Uterus (tissue), 4 donors: ENCODE results near the gene PRKCE. TPM values are rescaled to one million over a fixed set of nuclear protein-coding genes. Genes with fewer than 3 reads are reported as not detected.

Source experiments
- DNase-seq, 2 donors: peaks; one replicate each; pipeline ENCODE4 v3.0.0-alpha.2; 2019 to 2020
- H3K27ac ChIP-seq, 2 donors: fragments of 200-600 bp; sonication (generic); 1 replicate in 1 of 2; 2 replicates in 1 of 2; pipeline ENCODE4 v1.5.1; 2016 to 2018
- H3K27me3 ChIP-seq, 2 donors: fragments of 200-600 bp; sonication (generic); one replicate each; pipeline ENCODE4 v1.5.1; 2018 to 2019; ENCODE audit warnings: control low read depth in 1 of 2
- H3K36me3 ChIP-seq, 2 donors: fragments of 200-600 bp; sonication (generic); one replicate each; pipeline ENCODE4 v1.5.1; 2019; ENCODE audit warnings: control low read depth in 1 of 2
- H3K4me1 ChIP-seq, 2 donors: fragments of 200-600 bp; sonication (generic); one replicate each; pipeline ENCODE4 v1.5.1; 2018 to 2019; ENCODE audit warnings: control low read depth in 1 of 2
- H3K4me3 ChIP-seq, 2 donors: fragments of 200-600 bp; sonication (generic); 1 replicate in 1 of 2; 2 replicates in 1 of 2; pipeline ENCODE4 v1.5.1; 2018 to 2019; ENCODE audit warnings: mild to moderate bottlenecking in 1 of 2
- H3K9me3 ChIP-seq, 2 donors: fragments of 200-600 bp; sonication (generic); one replicate each; pipeline ENCODE4 v1.5.1; 2019; ENCODE audit warnings: control low read depth in 1 of 2
- CTCF ChIP-seq, 4 experiments: fragments of 200-600 bp in 2 of 4; fragments of 450-650 bp in 2 of 4; sonication (generic) in 2 of 4; IDR thresholded peaks; one replicate each; pipeline ENCODE4 v1.5.1; 2016 to 2019; ENCODE audit warnings: antibody characterized with exemption in 4 of 4, mild to moderate bottlenecking in 2 of 4, moderate library complexity in 1 of 4
- POLR2A ChIP-seq, 2 donors: fragments of 450-650 bp; IDR thresholded peaks; one replicate each; pipeline ENCODE4 v1.6.1; 2016; ENCODE audit warnings: antibody characterized with exemption in 2 of 2, mild to moderate bottlenecking in 1 of 2, moderate library complexity in 1 of 2
- intact Hi-C: fragments of 100-400 bp; cut with DNase I; formaldehyde crosslinking; loops from one replicate; pipeline ENCODE4 v1.15.1; 2023; ENCODE audit warnings: low total_unique reads
- total RNA-seq, 4 donors: library from RNA; depleted of rRNA in 3 of 4; stranded (reverse); fragments of >200 nt in 3 of 4; gene quantifications; one replicate each; pipeline versions ENCODE4 v1.1.0 to v1.2.4, GENCODE V29; 2014 to 2023
- donor health status: DM: yes; HTN: yes; CAD: no.

Gene PRKCE
- total RNA-seq, 4 donors from 2014 or later, result 3.8 to 47.6 (median 14.2) TPM

GRCh38 chr2:45789961-45790723, 138.7 kb downstream of the PRKCE start:
- Histone ChIP-seq H3K4me1 (peaks cover 0 to 9% of the 10 kb centered on the region in 2 donors), H3K27ac (no peak overlapping the region), H3K9me3 (no peaks in the 10 kb centered on the region), H3K27me3 (no peaks in the 10 kb centered on the region), H3K4me3 (no peak overlapping the region), H3K36me3 (no peaks in the 10 kb centered on the region)
- intact Hi-C loops, result no loop called here
- no peak for DNase-seq
- no peak for TF ChIP-seq POLR2A (IDR thresholded peaks at IDR 0.05)
- no peak for TF ChIP-seq CTCF (IDR thresholded peaks at IDR 0.05)

- intact Hi-C loops, result no loop called here
- DNase-seq, result peak in 1 of 2 donors; percentile 46
- no peaks in the 10 kb centered on the region for H3K27me3 ChIP-seq
- H3K36me3 ChIP-seq, result no peaks in the 10 kb centered on the region
- H3K27ac ChIP-seq, result peak overlapping the region; percentile 54 to 56
- TF ChIP-seq POLR2A (IDR thresholded peaks at IDR 0.05), result no peak
- no peak for TF ChIP-seq CTCF (IDR thresholded peaks at IDR 0.05)
- no peaks in the 10 kb centered on the region for H3K9me3 ChIP-seq
- H3K4me1 ChIP-seq, result peaks cover 0 to 9% of the 10 kb centered on the region in 2 donors
- no peak overlapping the region for H3K4me3 ChIP-seq
Observed at GRCh38 chr2:45793305-45793962, 142.0 kb downstream of the PRKCE start.

DNA sequence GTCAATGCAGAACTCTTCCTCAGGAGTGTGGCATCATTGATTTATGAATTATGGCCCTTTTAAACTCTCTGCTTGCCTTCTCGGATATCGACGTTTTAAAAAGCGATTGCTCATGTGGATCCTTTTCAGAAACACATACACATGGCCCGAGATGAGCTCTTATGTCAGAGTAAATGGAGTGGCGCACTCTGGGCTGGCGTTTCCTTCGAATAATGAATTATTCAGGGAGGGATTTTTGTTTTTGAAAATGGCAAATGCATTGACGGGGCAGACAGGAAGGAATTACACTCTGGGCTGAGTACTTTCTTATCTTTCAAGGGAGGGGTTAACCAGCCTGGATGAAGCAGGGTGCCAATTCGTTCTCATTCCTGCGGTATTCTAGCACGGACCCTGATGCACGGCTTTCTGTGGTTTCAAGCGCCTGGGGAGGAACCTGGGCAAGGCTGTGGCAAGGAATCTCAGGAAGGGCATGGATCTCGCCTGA, 142.7 kb downstream of the PRKCE start:
- H3K36me3 ChIP-seq, result no peaks in the 10 kb centered on the region
- no peak for TF ChIP-seq POLR2A (IDR thresholded peaks at IDR 0.05)
- no peak for TF ChIP-seq CTCF (IDR thresholded peaks at IDR 0.05)
- intact Hi-C loops, result no loop called here
- no peak overlapping the region for H3K4me3 ChIP-seq
- no peaks in the 10 kb centered on the region for H3K9me3 ChIP-seq
- no peak for DNase-seq
- H3K27me3 ChIP-seq, result no peaks in the 10 kb centered on the region
- peaks cover 0 to 9% of the 10 kb centered on the region in 2 donors for H3K4me1 ChIP-seq
- H3K27ac ChIP-seq, result peak overlapping the region; percentile 53 to 54

DNA sequence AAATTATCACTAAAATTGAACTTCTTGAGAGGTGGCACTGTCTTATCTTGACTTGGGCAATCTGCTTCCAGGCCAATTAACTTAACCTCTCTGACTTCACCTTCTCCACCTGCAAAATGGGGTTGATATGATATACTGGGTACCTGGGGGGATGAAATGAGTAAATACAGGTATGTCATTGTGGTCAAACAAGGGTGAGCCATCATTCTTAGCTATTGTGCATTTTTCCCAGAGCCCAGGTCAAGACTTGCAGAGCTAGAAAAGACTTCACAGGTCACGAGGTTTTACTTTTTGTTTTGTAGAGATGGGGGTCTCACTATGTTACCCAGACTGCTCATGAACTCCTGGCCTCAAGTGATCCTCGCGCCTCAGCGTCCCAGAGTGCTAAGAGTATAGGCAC, 145.0 kb downstream of the PRKCE start:
- TF ChIP-seq POLR2A (IDR thresholded peaks at IDR 0.05) (no peak), CTCF (IDR thresholded peaks at IDR 0.05) (no peak)
- Histone ChIP-seq H3K27ac (no peak overlapping the region), H3K4me1 (peaks cover 0 to 9% of the 10 kb centered on the region in 2 donors), H3K27me3 (no peaks in the 10 kb centered on the region), H3K4me3 (no peak overlapping the region), H3K36me3 (no peaks in the 10 kb centered on the region), H3K9me3 (no peaks in the 10 kb centered on the region)
- intact Hi-C loops, result no loop called here
- no peak for DNase-seq
